PC-9 (cell line): ENCODE measurements around the gene SUV39H1. TPM values are rescaled to one million over a fixed set of nuclear protein-coding genes. Genes with fewer than 3 reads are reported as not detected.
"Not testable (repeated sequence)": the region's sequence is repeated elsewhere in the genome, so short reads cannot be mapped to it uniquely, and the experiment has no call there.

Source experiments
- BruUV-seq: library from RNA; stranded (reverse); fragments of 400-500 nt; replicated peaks from 2 replicates; lab custom pipeline; 2021; lab: Mats Ljungman, UMichigan
- CTCF ChIA-PET: fragments of 300-600 bp; sonication (Branson Sonifier 250); formaldehyde crosslinking; loops from one replicate; lab custom pipeline; 2022; ENCODE audit warnings: antibody characterized with exemption; lab: Charles Lee
- POLR2A ChIA-PET: fragments of 300-600 bp; sonication (Branson Sonifier 250); formaldehyde crosslinking; loops from one replicate; lab custom pipeline; 2022; ENCODE audit warnings: antibody characterized with exemption; ENCODE audit not compliant: unreplicated experiment; lab: Charles Lee
- DNase-seq, 2 experiments: peaks; one replicate each; pipeline versions ENCODE4 v3.0.0 to v3.0.0-alpha.2; 2015 to 2022; ENCODE audit warnings: mixed read lengths in 1 of 2
- H2AFZ ChIP-seq: fragments of 200-600 bp; sonication (generic); 2 replicates; pipeline ENCODE4 v1.8.1; 2017; ENCODE audit warnings: antibody characterized with exemption
- H3F3A ChIP-seq: fragments of 200-600 bp; sonication (generic); 2 replicates; pipeline ENCODE4 v1.8.1; 2017; ENCODE audit warnings: antibody characterized with exemption, mild to moderate bottlenecking, low read depth; ENCODE audit not compliant: insufficient read depth
- H3K27ac ChIP-seq: fragments of 200-600 bp; sonication (generic); 2 replicates; pipeline ENCODE4 v1.6.1; 2016; ENCODE audit warnings: mixed run types
- H3K27me3 ChIP-seq: fragments of 200-600 bp; sonication (generic); 2 replicates; pipeline ENCODE4 v1.6.1; 2016; ENCODE audit warnings: low read depth, mixed run types; ENCODE audit not compliant: insufficient read depth
- H3K36me3 ChIP-seq: fragments of 200-600 bp; sonication (generic); 2 replicates; pipeline ENCODE4 v1.6.1; 2016; ENCODE audit warnings: low read depth, mixed run types
- H3K4me1 ChIP-seq: fragments of 200-600 bp; sonication (generic); replicated peaks from 2 replicates; pipeline ENCODE4 v1.6.1; 2016; ENCODE audit warnings: mixed run types; ENCODE audit not compliant: insufficient read depth
- H3K4me2 ChIP-seq: fragments of 200-600 bp; sonication (generic); 2 replicates; pipeline ENCODE4 v1.6.1; 2017; ENCODE audit warnings: mixed run types
- H3K4me3 ChIP-seq: fragments of 200-600 bp; sonication (generic); 2 replicates; pipeline ENCODE4 v1.6.1; 2016; ENCODE audit warnings: mixed run types
- H3K79me2 ChIP-seq: fragments of 200-600 bp; sonication (generic); 2 replicates; pipeline ENCODE4 v1.6.1; 2017; ENCODE audit warnings: low read depth, mixed run types
- H3K9me2 ChIP-seq: fragments of 200-600 bp; sonication (generic); 2 replicates; pipeline ENCODE4 v1.8.1; 2017; ENCODE audit warnings: mild to moderate bottlenecking; ENCODE audit not compliant: insufficient read depth
- H3K9me3 ChIP-seq: fragments of 200-600 bp; sonication (generic); 2 replicates; pipeline ENCODE4 v1.8.1; 2016; ENCODE audit warnings: low read depth; ENCODE audit not compliant: insufficient read depth
- H4K20me1 ChIP-seq: fragments of 200-600 bp; sonication (generic); 2 replicates; pipeline ENCODE4 v1.8.1; 2017; ENCODE audit not compliant: insufficient read depth
- CTCF ChIP-seq: fragments of 200-600 bp; sonication (generic); conservative IDR thresholded peaks from 2 replicates; pipeline ENCODE4 v1.6.1; 2017; ENCODE audit warnings: mixed run types, antibody characterized with exemption, mild to moderate bottlenecking, moderate library complexity
- EZH2 ChIP-seq: fragments of 200-600 bp; sonication (generic); IDR thresholded peaks from 2 replicates; pipeline ENCODE4 v1.8.0; 2017; ENCODE audit warnings: antibody characterized with exemption, low read depth
- intact Hi-C: fragments of 100-400 bp; cut with micrococcal nuclease; formaldehyde crosslinking; loops from one replicate; pipeline ENCODE4 v1.10.0; 2022; ENCODE audit not compliant: unreplicated experiment
- total RNA-seq: library from RNA; stranded (reverse); gene quantifications from 2 replicates; pipeline ENCODE4 v1.2.3, GENCODE V29; 2021

Gene SUV39H1
- total RNA-seq, 1 experiment from 2014 or later = 11.7 TPM

GRCh38 chrX:48676106-48676892 is 20.2 kb upstream of the SUV39H1 start:
- no peaks in the 10 kb centered on the region for H3K4me1 ChIP-seq
- H2AFZ ChIP-seq = peak overlapping the region; percentile 74
- H3K4me3 ChIP-seq = peak overlapping the region; percentile 60
- no peaks in the 10 kb centered on the region for H3K79me2 ChIP-seq
- H3K27me3 ChIP-seq = no peaks in the 10 kb centered on the region
- ChIA-PET CTCF (interaction anchor here (0.6 kb wide), 1 partner anchor 367 kb away, joined by 13 read pairs; the partner anchor contains the start of gene TFE3), POLR2A (interaction anchor here (0.6 kb wide), 2 partner anchors 231 to 283 kb away, joined by 3 to 5 read pairs; no protein-coding TSS in a partner anchor)
- no peaks in the 10 kb centered on the region for H3F3A ChIP-seq
- no peaks in the 10 kb centered on the region for H3K9me3 ChIP-seq
- H3K27ac ChIP-seq = peak overlapping the region; percentile 47
- intact Hi-C loops = no loop called here
- no peaks in the 10 kb centered on the region for H3K36me3 ChIP-seq
- TF ChIP-seq CTCF = no peak
- TF ChIP-seq EZH2 = no peak
- no peaks in the 10 kb centered on the region for H3K9me2 ChIP-seq
- DNase-seq = peak; percentile 75 to 80
- BruUV-seq = no TSS peak
- no peaks in the 10 kb centered on the region for H4K20me1 ChIP-seq
- H3K4me2 ChIP-seq = peak overlapping the region; percentile 69

GRCh38 chrX:48676893-48677270 is 19.7 kb upstream of the SUV39H1 start:
- Histone ChIP-seq H3K27ac (no peak overlapping the region), H3K4me3 (peak overlapping the region; percentile 60), H3K4me1 (no peaks in the 10 kb centered on the region), H2AFZ (peak overlapping the region; percentile 68), H3K9me3 (no peaks in the 10 kb centered on the region), H3K27me3 (no peaks in the 10 kb centered on the region), H3K36me3 (no peaks in the 10 kb centered on the region), H3F3A (no peaks in the 10 kb centered on the region), H3K4me2 (peak overlapping the region; percentile 69), H3K79me2 (no peaks in the 10 kb centered on the region), H4K20me1 (no peaks in the 10 kb centered on the region), H3K9me2 (no peaks in the 10 kb centered on the region)
- TF ChIP-seq CTCF = no peak
- no peak for TF ChIP-seq EZH2
- ChIA-PET POLR2A (interaction anchor here (0.6 kb wide), 1 partner anchor 282 kb away, joined by 5 read pairs; no protein-coding TSS in a partner anchor), CTCF (interaction anchor here (0.6 kb wide), 1 partner anchor 366 kb away, joined by 13 read pairs; the partner anchor contains the start of gene TFE3)
- intact Hi-C loops = no loop called here
- no TSS peak for BruUV-seq
- DNase-seq = peak in 1 of 2 experiments; percentile 1

GRCh38 chrX:48677516-48677915 is 19.0 kb upstream of the SUV39H1 start:
- Histone ChIP-seq H3K27ac (no peak overlapping the region), H2AFZ (no peak overlapping the region), H3K4me1 (no peaks in the 10 kb centered on the region), H4K20me1 (no peaks in the 10 kb centered on the region), H3K36me3 (no peaks in the 10 kb centered on the region), H3K4me3 (no peak overlapping the region; the same call in 1 of the 2 replicates), H3K9me2 (no peaks in the 10 kb centered on the region), H3K4me2 (peak overlapping the region; percentile 69), H3K79me2 (no peaks in the 10 kb centered on the region), H3K9me3 (no peaks in the 10 kb centered on the region), H3K27me3 (no peaks in the 10 kb centered on the region), H3F3A (no peaks in the 10 kb centered on the region)
- intact Hi-C loops = no loop called here
- ChIA-PET POLR2A (no interaction called here), CTCF (no interaction called here)
- DNase-seq = no peak
- TF ChIP-seq CTCF (no peak), EZH2 (no peak)
- TSS peak; percentile 79 for BruUV-seq

- POLR2A ChIA-PET, H3K4me1 ChIP-seq, H4K20me1 ChIP-seq, H3K27me3 ChIP-seq, BruUV-seq, H3K36me3 ChIP-seq, H3K4me2 ChIP-seq, CTCF ChIA-PET, H3F3A ChIP-seq, DNase-seq, H3K79me2 ChIP-seq, H3K9me3 ChIP-seq, H3K9me2 ChIP-seq, H2AFZ ChIP-seq, H3K4me3 ChIP-seq, H3K27ac ChIP-seq, intact Hi-C loops: not testable (repeated sequence)
Measured at GRCh38 chrX:48680467-48680866, 16.1 kb upstream of the SUV39H1 start.

- DNase-seq, H3K9me3 ChIP-seq, BruUV-seq, H3K27me3 ChIP-seq, H3K36me3 ChIP-seq, H2AFZ ChIP-seq, H3K4me3 ChIP-seq, H4K20me1 ChIP-seq, H3K4me2 ChIP-seq, CTCF ChIA-PET, POLR2A ChIA-PET, H3K9me2 ChIP-seq, H3F3A ChIP-seq, H3K79me2 ChIP-seq, H3K4me1 ChIP-seq, H3K27ac ChIP-seq, intact Hi-C loops: not testable (repeated sequence)
Measured at GRCh38 chrX:48680925-48681324, 15.6 kb upstream of the SUV39H1 start.
